ENCODE data around the gene LTBP3.

LTBP3 gene

GRCh38 chr11:65505466-65506289 lies 52.5 kb downstream of the LTBP3 start:
- DNase-seq: no peak

GRCh38 chr11:65504674-65505465 lies 53.3 kb downstream of the LTBP3 start:
- DNase-seq: no peak

GRCh38 chr11:65503949-65504673 lies 54.0 kb downstream of the LTBP3 start:
- peak; percentile 52 for DNase-seq

GRCh38 chr11:65503368-65503948 lies 54.7 kb downstream of the LTBP3 start:
- DNase-seq: no peak

GRCh38 chr11:65502555-65503367 lies 55.4 kb downstream of the LTBP3 start:
- no peak for DNase-seq

- no peak for DNase-seq
Observed at GRCh38 chr11:65502274-65502554, 55.9 kb downstream of the LTBP3 start.

- no peak for DNase-seq
Observed at GRCh38 chr11:65501472-65502273, 56.5 kb downstream of the LTBP3 start.

- no peak for DNase-seq
Observed at GRCh38 chr11:65501186-65501471, 57.0 kb downstream of the LTBP3 start.

GRCh38 chr11:65500387-65501185 lies 57.6 kb downstream of the LTBP3 start:
- DNase-seq: no peak

- no peak for DNase-seq
Observed at GRCh38 chr11:65499713-65500386, 58.3 kb downstream of the LTBP3 start.

GRCh38 chr11:65498977-65499712 lies 59.0 kb downstream of the LTBP3 start, which contains the start of gene MALAT1:
Gene MALAT1 (plus strand): TSS chr11:65499045.
- peak; percentile 97 for DNase-seq

GRCh38 chr11:65498727-65498976 lies 59.5 kb downstream of the LTBP3 start:
- no peak for DNase-seq

- DNase-seq: peak; percentile 97
Observed at GRCh38 chr11:65498042-65498726, 60.0 kb downstream of the LTBP3 start.

- peak; percentile 100 for DNase-seq
Observed at GRCh38 chr11:65497141-65498041, 60.8 kb downstream of the LTBP3 start.

GRCh38 chr11:65496304-65497140 lies 61.6 kb downstream of the LTBP3 start:
- DNase-seq: no peak

GRCh38 chr11:65493367-65494176 lies 64.6 kb downstream of the LTBP3 start:
- no peak for DNase-seq
